Posterior cingulate gyrus (tissue), 11 donors: ENCODE results near the gene CD59.
"Not testable (repeated sequence)": the region's sequence is repeated elsewhere in the genome, so short reads cannot be mapped to it uniquely, and the experiment has no call there.

Experiments
- DNase-seq, 10 donors: peaks; one replicate each; pipeline versions ENCODE4 v3.0.0 to v3.0.0-alpha.2; 2020 to 2021; ENCODE audit warnings: mixed read lengths in 3 of 10
- intact Hi-C: fragments of 100-400 bp; cut with DNase I; formaldehyde crosslinking; loops from one replicate; pipeline ENCODE4 v1.15.1; 2023

Gene CD59

GRCh38 chr11:33721426-33721825, 14.8 kb downstream of the CD59 start:
- no peak for DNase-seq
- intact Hi-C loops: no loop called here

- DNase-seq: no peak
- intact Hi-C loops: no loop called here
Measured at GRCh38 chr11:33719587-33719986, 16.6 kb downstream of the CD59 start.

- no peak for DNase-seq
- intact Hi-C loops: no loop called here
Measured at GRCh38 chr11:33718440-33718839, 17.8 kb downstream of the CD59 start.

DNA sequence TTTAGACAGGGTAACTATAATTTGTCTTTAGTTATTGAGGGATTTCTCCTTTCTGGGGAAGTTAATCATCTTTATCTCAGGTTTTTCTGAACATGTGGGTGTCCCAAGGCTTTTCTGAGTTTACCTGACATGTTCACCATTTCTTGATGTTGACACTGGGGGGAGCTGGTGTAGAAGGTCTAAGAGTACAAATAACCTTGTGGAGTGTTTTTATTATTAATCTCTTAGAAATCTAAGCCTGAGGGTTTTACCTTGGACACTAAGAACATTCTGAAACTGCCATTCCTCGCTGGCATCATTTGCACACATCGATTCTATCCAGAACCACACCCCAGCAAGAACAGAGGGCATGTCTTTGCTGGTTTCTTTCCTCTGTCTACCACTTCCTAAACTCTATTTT, 20.0 kb downstream of the CD59 start:
- intact Hi-C loops: no loop called here
- no peak for DNase-seq

DNA sequence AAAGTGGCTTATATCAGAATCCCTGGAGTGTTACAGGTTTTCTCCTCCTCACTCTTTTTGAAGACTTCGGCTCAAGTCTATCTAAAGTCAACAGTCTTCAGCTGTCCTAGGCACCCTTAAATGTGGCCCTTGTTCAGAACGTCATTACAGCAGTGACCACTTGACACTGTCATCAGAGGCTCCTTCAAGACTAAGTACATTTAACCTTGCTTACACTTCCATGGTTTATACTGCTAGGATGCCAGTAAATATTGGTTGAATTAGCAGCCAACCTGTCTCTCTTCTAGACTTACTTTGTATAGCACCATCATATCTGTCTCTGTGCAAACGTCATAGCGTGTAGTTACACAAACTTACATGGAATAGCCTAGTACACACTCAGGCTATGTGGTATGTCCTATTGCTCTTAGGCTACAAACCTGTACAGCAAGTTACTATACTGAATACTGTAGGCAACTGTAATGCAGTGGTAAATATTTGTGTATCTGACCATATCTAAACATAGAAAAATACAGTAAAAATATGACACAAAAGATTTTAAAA, 22.3 kb downstream of the CD59 start:
- intact Hi-C loops: no loop called here

DNA sequence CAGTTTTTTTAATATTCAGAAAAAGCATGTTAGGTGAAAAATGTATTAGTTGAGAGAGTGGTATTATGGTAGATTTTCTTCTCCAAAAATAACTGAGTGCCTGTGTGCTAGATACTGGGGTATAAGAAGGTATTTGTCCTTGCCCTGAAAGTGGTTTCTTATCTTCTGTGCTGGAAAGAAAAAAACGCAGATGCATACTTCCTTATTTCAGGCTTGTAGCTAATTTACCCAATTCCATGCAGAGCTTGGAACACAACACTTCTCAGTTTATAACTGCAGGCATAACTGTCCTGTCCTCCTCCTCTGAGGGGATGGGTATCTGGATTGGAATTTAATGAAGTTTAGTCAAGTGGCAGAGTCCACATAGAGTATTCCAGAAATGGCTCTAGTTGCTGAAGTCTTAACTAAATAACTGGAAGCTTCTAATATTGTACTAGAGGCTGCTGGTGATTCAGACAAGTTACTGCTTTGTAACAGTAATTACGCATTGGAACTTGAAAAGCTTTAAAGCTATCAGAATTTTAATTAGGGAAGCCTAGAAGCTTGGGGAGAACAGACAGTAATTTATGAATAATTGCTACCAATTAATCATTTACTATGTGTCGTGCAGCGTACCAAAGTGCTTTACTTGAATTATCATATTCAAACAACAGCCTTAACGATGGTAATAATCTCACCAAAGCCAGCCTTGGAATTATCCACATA, 22.9 kb downstream of the CD59 start:
- intact Hi-C loops: no loop called here

More for the DNA sequence above, 22.3 kb downstream of the CD59 start:
- DNase-seq: no peak

GRCh38 chr11:33712436-33712835, 23.8 kb downstream of the CD59 start:
- intact Hi-C loops: no loop called here
- DNase-seq: no peak

More for the DNA sequence above, 22.9 kb downstream of the CD59 start:
- no peak for DNase-seq

DNA sequence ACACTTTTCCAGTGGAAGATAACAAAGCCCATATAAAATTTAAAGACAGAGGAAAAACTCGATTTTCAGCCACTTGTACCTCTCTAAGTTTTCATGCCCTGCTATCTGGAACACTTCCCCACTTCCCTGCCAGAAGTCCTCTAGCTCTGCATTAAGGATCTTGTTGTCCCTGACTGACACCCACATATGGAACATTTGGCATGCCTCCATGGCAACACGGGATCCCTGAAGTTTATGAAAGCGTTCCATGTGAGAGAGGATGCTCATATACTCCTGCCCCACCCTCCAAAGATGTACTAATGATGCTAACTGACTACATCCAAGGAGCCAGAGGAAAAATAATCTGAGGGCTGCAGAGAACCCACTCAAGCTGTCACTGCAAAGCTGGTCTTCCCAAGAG, 26.8 kb downstream of the CD59 start:
- no peak for DNase-seq
- intact Hi-C loops: no loop called here

- no peak for DNase-seq
- intact Hi-C loops: no loop called here
Measured at GRCh38 chr11:33708985-33709384, 27.2 kb downstream of the CD59 start.

DNA sequence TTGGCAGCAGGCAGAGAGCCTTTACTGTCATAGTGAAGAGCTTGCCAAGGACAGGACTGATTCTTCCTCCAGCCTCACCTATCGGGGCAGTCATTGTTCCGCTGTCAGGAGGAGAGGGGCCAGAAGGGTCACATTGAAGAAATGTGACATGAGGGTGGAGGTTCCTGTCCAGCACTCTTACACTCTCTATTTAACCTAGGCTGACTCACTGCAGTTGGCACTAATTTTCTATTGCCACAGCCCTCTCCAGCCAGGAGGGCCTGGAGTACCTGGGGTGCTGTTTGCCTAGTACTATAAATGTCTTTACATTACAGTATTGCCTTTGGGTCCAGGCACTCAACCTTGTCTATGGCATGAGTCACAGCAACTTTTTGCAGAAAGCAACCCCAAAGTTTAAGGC, 28.4 kb downstream of the CD59 start:
- DNase-seq, intact Hi-C loops: not testable (repeated sequence)

DNA sequence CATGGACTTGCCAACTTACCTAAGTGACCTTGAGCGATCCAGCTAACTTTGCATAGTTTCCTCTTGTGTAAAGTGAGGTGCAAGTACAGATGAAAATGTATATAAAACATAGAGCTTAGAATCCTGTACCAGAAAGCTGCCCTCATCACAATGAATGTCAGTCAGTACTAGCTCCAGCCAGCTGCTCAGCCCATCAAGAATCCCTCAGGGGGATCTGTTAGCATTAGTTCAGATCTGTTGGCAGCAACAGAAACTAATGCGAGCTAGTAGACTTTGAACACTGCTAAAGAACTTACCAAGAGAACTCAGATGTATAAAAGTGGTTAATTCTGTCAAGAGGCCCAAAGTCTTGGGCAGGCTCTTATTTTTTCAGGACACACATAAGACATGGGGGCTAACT, 29.3 kb downstream of the CD59 start:
- no peak for DNase-seq
- intact Hi-C loops: no loop called here

- intact Hi-C loops: no loop called here
- DNase-seq: no peak
Measured at GRCh38 chr11:33706546-33706945, 29.7 kb downstream of the CD59 start.

- peak in 2 of 10 donors; percentile 40 to 86 for DNase-seq
- intact Hi-C loops: loop anchor here (5.0 kb wide), 1 partner anchor 33 kb away; the partner anchor contains the start of gene CD59
Measured at GRCh38 chr11:33704240-33705002, 31.8 kb downstream of the CD59 start.

- intact Hi-C loops: loop anchor here (5.0 kb wide), 1 partner anchor 34 kb away; the partner anchor contains the start of gene CD59
Measured at GRCh38 chr11:33703788-33704187, 32.4 kb downstream of the CD59 start.

DNA sequence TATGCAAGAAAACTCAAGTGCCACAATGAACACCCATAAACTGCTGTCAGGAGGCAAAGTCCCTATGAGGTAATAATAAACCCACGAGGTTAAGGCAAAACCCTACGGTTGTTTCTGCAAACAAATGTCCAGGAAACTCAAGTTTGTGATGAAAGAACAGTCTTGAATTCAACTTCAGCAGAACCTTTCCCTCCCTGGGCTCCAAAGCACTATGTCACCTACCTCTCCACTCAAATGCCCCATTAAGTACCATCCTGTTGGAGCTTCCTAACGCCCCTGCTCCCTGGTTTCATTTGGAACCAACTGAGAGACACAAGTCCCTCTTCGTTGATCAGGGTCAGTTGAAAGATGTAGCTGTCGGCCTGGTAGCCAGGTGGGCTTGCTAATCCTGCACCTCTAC, 33.0 kb downstream of the CD59 start:
- intact Hi-C loops: loop anchor here (5.0 kb wide), 1 partner anchor 34 kb away; the partner anchor contains the start of gene CD59
- no peak for DNase-seq

More at GRCh38 chr11:33703788-33704187, 32.4 kb downstream of the CD59 start:
- no peak for DNase-seq

GRCh38 chr11:33701302-33702230, 34.7 kb downstream of the CD59 start:
- intact Hi-C loops: loop anchor here (2.0 to 5.0 kb wide), 2 partner anchors 36 to 73 kb away; partner anchors contain the start of genes CD59 and FBXO3
- peak in 1 of 10 donors; percentile 55 for DNase-seq

DNA sequence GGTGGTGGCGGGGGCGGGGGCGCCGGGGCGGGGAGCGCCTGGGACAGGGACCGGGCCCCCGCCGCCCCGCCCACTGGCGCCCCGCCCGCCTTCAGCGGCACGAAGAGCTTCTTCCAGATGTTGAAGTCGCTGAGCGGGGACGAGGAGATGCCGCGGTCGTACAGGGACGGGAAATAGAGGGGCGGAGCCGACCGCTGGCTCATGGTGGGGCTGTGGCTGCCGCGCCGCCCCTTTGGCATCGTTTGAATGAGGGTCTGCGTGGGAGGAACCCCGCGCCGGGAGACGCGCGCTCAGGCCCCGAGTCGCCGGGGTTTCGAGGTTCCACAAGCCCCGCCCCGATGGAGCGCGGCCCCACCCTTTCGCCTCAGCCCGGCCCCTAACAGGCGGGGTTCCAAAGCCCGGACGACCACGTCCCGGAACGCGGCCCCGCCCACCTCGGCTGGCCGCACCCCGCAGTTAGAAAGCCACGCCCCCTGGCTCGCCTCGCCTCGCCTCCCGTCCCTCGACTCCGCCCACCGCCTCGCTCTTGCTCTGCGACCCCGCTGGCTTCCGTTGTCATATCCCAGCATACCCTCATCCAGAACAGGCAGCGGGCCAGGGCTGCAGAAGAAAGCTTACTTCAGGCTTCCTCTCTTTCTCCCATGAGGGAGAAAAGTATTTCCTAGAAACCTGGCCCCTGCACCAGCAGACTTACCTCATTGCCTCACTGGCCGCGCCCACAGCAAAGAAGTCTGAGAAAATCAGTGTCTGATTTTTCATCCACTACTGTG, 35.5 kb downstream of the CD59 start, which contains the start of gene C11orf91:
Gene C11orf91, minus strand, starts transcription at position 325 of the 770 bp plus-strand sequence. Its CDS starts 86 bp downstream, at position 239.
- peak; percentile 84 to 99 (median 94) for DNase-seq
- intact Hi-C loops: loop anchor here (2.0 to 5.0 kb wide), 2 partner anchors 37 to 74 kb away; partner anchors contain the start of genes CD59 and FBXO3

DNA sequence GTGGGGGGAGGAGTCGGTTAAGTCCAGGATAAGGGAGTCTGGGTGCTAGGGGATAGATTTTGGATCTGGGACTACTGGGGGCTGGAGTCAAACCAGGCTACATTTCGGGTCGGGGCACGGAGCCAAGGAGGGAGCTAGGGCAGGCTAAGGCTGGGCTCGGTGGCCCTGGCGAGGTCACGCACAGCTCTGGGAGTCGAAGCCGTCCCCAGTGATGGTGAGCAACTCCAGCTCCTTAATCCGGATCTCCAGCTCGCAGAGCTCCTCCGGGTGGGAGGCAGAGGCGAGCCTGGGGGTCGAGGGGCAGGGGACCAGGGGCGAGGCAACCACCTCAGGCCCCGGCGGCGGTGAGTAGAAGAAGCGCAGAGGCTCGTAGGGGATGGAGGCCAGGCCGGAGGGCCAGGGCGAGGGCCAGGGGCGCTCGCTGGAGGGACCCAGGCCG, 36.1 kb downstream of the CD59 start:
- intact Hi-C loops: loop anchor here (2.0 to 5.0 kb wide), 2 partner anchors 37 to 75 kb away; partner anchors contain the start of genes CD59 and FBXO3
- DNase-seq: peak in 1 of 10 donors; percentile 74

GRCh38 chr11:33699515-33700062, 36.6 kb downstream of the CD59 start:
- DNase-seq: no peak
- intact Hi-C loops: loop anchor here (2.0 to 5.0 kb wide), 2 partner anchors 38 to 75 kb away; partner anchors contain the start of genes CD59 and FBXO3
